K562 (cell line): ENCODE results near the gene RNF144A. TPM values are rescaled to one million over a fixed set of nuclear protein-coding genes. Genes with fewer than 3 reads are reported as not detected.

Experiments used
- ARNT ChIP-seq, 2 experiments: fragments of 450-650 bp; IDR thresholded peaks; 2 replicates each; pipeline ENCODE4 v1.6.1; 2016; ENCODE audit warnings: mild to moderate bottlenecking in 1 of 2
- CEBPG ChIP-seq, 3 experiments: fragments of 200-800 bp in 1 of 3; sonication (Bioruptor generic) in 1 of 3; sonication (generic) in 1 of 3; formaldehyde crosslinking in 1 of 3; IDR thresholded peaks in 2 of 3; conservative IDR thresholded peaks in 1 of 3; 2 replicates each; pipeline versions ENCODE4 v1.6.1 to v1.8.0; 2016 to 2022; ENCODE audit warnings: missing compliant biosample characterization in 2 of 3, missing genetic modification characterization in 2 of 3, mild to moderate bottlenecking in 1 of 3, missing genetic modification reagents in 1 of 3
- CHD1 ChIP-seq: fragments of 200-600 bp; sonication (generic); IDR thresholded peaks from one replicate; pipeline ENCODE4 v1.6.1; 2012; ENCODE audit warnings: mild to moderate bottlenecking, moderate library complexity, low read length, inconsistent platforms
- DIDO1 ChIP-seq: fragments of 450-650 bp; IDR thresholded peaks from 2 replicates; pipeline ENCODE4 v1.6.1; 2016; ENCODE audit warnings: low read depth, missing biosample characterization, missing genetic modification characterization
- FOXJ2 ChIP-seq: fragments of 200-800 bp; sonication (Bioruptor generic); IDR thresholded peaks from 2 replicates; pipeline ENCODE4 v1.6.1; 2016; ENCODE audit warnings: missing genetic modification characterization, missing compliant biosample characterization
- JUND ChIP-seq, 2 experiments: IDR thresholded peaks; 2 replicates in 1 of 2; 3 replicates in 1 of 2; pipeline ENCODE4 v1.6.1; 2011; ENCODE audit warnings: borderline replicate concordance in 2 of 2, low read depth in 2 of 2, low read length in 2 of 2, improper control_type of control experiment in 1 of 2, missing biosample characterization in 1 of 2, missing genetic modification characterization in 1 of 2, missing genetic modification reagents in 1 of 2
- NR1H2 ChIP-seq: sonication (generic); formaldehyde crosslinking; IDR thresholded peaks from 2 replicates; pipeline ENCODE4 v1.4.0; 2020; ENCODE audit warnings: mild to moderate bottlenecking, missing genetic modification reagents
- NR2C2 ChIP-seq, 2 experiments: fragments of 200-800 bp in 1 of 2; sonication (Bioruptor generic) in 1 of 2; sonication (generic) in 1 of 2; formaldehyde crosslinking in 1 of 2; IDR thresholded peaks; 2 replicates each; pipeline versions ENCODE4 v1.6.1 to v1.8.0; 2016 to 2022; ENCODE audit warnings: mild to moderate bottlenecking in 1 of 2, missing compliant biosample characterization in 1 of 2, missing genetic modification characterization in 1 of 2, missing genetic modification reagents in 1 of 2
- RB1 ChIP-seq: fragments of 450-650 bp; IDR thresholded peaks from 2 replicates; pipeline ENCODE4 v1.6.1; 2017; ENCODE audit warnings: low read depth, mild to moderate bottlenecking
- RCOR1 ChIP-seq, 2 experiments: IDR thresholded peaks; 2 replicates each; pipeline ENCODE4 v1.6.1; 2012; ENCODE audit warnings: low read depth in 2 of 2, low read length in 2 of 2, borderline replicate concordance in 1 of 2, improper control_type of control experiment in 1 of 2
- TEAD4 ChIP-seq, 2 experiments: sonication (generic) in 1 of 2; formaldehyde crosslinking in 1 of 2; IDR thresholded peaks; 2 replicates each; pipeline versions ENCODE4 v1.6.1 to v1.8.0; 2012 to 2022; ENCODE audit warnings: borderline replicate concordance in 1 of 2, inconsistent platforms in 1 of 2, low read length in 1 of 2, mild to moderate bottlenecking in 1 of 2, missing genetic modification reagents in 1 of 2
- XRCC4 ChIP-seq: IDR thresholded peaks from one replicate; pipeline ENCODE4 v1.6.1; 2011; ENCODE audit not compliant: insufficient read depth, insufficient read length; ENCODE audit errors: extremely low read depth
- ZMIZ1 ChIP-seq, 2 experiments: fragments of 150-350 bp in 1 of 2; IDR thresholded peaks; 2 replicates each; pipeline ENCODE4 v1.6.1; 2012 to 2016; ENCODE audit warnings: low read depth in 2 of 2, low read length in 2 of 2, mild to moderate bottlenecking in 1 of 2, moderate library complexity in 1 of 2
- ZNF316 ChIP-seq: fragments of 450-650 bp; IDR thresholded peaks from 2 replicates; pipeline ENCODE4 v1.6.1; 2016
- ZNF436 ChIP-seq: fragments of 250-450, 450-650 bp; sonication (Bioruptor Pico); formaldehyde crosslinking; IDR thresholded peaks from 2 replicates; pipeline ENCODE4 v1.7.0; 2020; ENCODE audit warnings: mild to moderate bottlenecking
- polyA plus RNA-seq, 8 experiments: library from polyadenylated mRNA; depleted of rRNA in 4 of 8; stranded (reverse) in 5 of 8; unstranded in 3 of 8; fragments of >200 nt; fragmentation: Nextera tagmentation in 2 of 8; fragmentation: Illumina TruSeq in 1 of 8; extraction: Ambion mirVana in 2 of 8; extraction: Trizol in 1 of 8; gene quantifications; 2 replicates each; pipeline versions ENCODE4 v1.2.1 to v1.2.3, GENCODE V29; 2011 to 2014; ENCODE audit warnings: inconsistent platforms in 1 of 8, missing spikeins in 1 of 8
- total RNA-seq, 7 experiments: library from RNA; depleted of rRNA in 6 of 7; stranded (reverse); fragments of >200 nt in 6 of 7; fragmentation: Illumina TruSeq in 2 of 7; extraction: Trizol in 2 of 7; gene quantifications; 2 replicates each; pipeline versions ENCODE4 v1.2.1 to v1.2.3, GENCODE V29; 2011 to 2021; ENCODE audit warnings: low replicate concordance in 1 of 7
- TF ChIP-seq, protein P1 (sequence below), 3 experiments: IDR thresholded peaks in 2 of 3; conservative IDR thresholded peaks in 1 of 3; 2 replicates each; pipeline ENCODE4 v1.5.1; 2011 to 2012; ENCODE audit warnings: low read length in 3 of 3, mild to moderate bottlenecking in 3 of 3, control low read depth in 2 of 3, improper control_type of control experiment in 1 of 3, inconsistent platforms in 1 of 3, low read depth in 1 of 3, mixed read lengths in 1 of 3, moderate library complexity in 1 of 3; ENCODE audit not compliant: insufficient read depth in 2 of 3
- TF ChIP-seq, protein P2 (sequence below), 2 experiments: IDR thresholded peaks; 2 replicates each; pipeline ENCODE4 v1.6.1; 2011; ENCODE audit warnings: borderline replicate concordance in 1 of 2, control low read depth in 1 of 2, low read depth in 1 of 2, low read length in 1 of 2, mild to moderate bottlenecking in 1 of 2, mixed read lengths in 1 of 2, moderate library complexity in 1 of 2; ENCODE audit not compliant: insufficient read depth in 1 of 2, insufficient read length in 1 of 2, poor library complexity in 1 of 2, severe bottlenecking in 1 of 2; ENCODE audit errors: extremely low read depth in 1 of 2

RNF144A gene
- total and polyA plus RNA-seq, 9 of the 15 experiments (the other 6 are each of a cell fraction or from before 2014, with no cell fraction given), result 0.96 to 11.3 (median 6.2) TPM

- no peak for TF ChIP-seq DIDO1 (tag)
- TF ChIP-seq ARNT (IDR thresholded peaks at IDR 0.05), result no peak
- TF ChIP-seq TEAD4 (IDR thresholded peaks at IDR 0.05; ENCODE audit: low read length), result peak; percentile 41; the same call in 1 of the 2 replicates
- no peak for TF ChIP-seq TEAD4 (CRISPR knock-in tag; IDR thresholded peaks at IDR 0.05; ENCODE audit: borderline replicate concordance)
- TF ChIP-seq FOXJ2 (tag), result no peak
- TF ChIP-seq XRCC4, result no peak
- no peak for TF ChIP-seq NR1H2 (CRISPR knock-in tag)
- no peak for TF ChIP-seq ZNF316
- TF ChIP-seq CEBPG (CRISPR knock-in tag; IDR thresholded peaks at IDR 0.05), result no peak
- no peak for TF ChIP-seq CEBPG (tag; conservative IDR thresholded peaks at IDR 0.05 in 1 of 2, IDR thresholded peaks at IDR 0.05 in 1 of 2)
- 0 out of 2 replicates have a peak, but pooled peaks have one; percentile 6 for TF ChIP-seq JUND (IDR thresholded peaks at IDR 0.05; ENCODE audit: borderline replicate concordance, low read depth, low read length)
- TF ChIP-seq JUND (tag; IDR thresholded peaks at IDR 0.05; ENCODE audit: borderline replicate concordance, low read depth, low read length), result peak; percentile 25; the same call in 1 of the 3 replicates
- TF ChIP-seq, protein P1, sequence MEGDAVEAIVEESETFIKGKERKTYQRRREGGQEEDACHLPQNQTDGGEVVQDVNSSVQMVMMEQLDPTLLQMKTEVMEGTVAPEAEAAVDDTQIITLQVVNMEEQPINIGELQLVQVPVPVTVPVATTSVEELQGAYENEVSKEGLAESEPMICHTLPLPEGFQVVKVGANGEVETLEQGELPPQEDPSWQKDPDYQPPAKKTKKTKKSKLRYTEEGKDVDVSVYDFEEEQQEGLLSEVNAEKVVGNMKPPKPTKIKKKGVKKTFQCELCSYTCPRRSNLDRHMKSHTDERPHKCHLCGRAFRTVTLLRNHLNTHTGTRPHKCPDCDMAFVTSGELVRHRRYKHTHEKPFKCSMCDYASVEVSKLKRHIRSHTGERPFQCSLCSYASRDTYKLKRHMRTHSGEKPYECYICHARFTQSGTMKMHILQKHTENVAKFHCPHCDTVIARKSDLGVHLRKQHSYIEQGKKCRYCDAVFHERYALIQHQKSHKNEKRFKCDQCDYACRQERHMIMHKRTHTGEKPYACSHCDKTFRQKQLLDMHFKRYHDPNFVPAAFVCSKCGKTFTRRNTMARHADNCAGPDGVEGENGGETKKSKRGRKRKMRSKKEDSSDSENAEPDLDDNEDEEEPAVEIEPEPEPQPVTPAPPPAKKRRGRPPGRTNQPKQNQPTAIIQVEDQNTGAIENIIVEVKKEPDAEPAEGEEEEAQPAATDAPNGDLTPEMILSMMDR (IDR thresholded peaks at IDR 0.05 in 2 of 3, conservative IDR thresholded peaks at IDR 0.05 in 1 of 3; ENCODE audit: insufficient read depth in 2 of 3, low read depth in 1 of 3, low read length in 3 of 3), result peak; percentile 71 to 86 (median 82)
- TF ChIP-seq RB1, result peak; percentile 43; the same call in 1 of the 2 replicates
- TF ChIP-seq ZNF436, result no peak
- no peak for TF ChIP-seq CHD1
- TF ChIP-seq ZMIZ1 (IDR thresholded peaks at IDR 0.05; ENCODE audit: low read depth in 2 of 2, low read length in 2 of 2), result no peak
- no peak for TF ChIP-seq NR2C2 (CRISPR knock-in tag; IDR thresholded peaks at IDR 0.05)
- TF ChIP-seq NR2C2 (tag; IDR thresholded peaks at IDR 0.05), result no peak
- TF ChIP-seq RCOR1 (IDR thresholded peaks at IDR 0.05; ENCODE audit: borderline replicate concordance in 1 of 2, low read depth in 2 of 2, low read length in 2 of 2), result peak in 1 of 2 experiments; percentile 17; a peak in 1 of 4 replicates
- TF ChIP-seq, protein P2, sequence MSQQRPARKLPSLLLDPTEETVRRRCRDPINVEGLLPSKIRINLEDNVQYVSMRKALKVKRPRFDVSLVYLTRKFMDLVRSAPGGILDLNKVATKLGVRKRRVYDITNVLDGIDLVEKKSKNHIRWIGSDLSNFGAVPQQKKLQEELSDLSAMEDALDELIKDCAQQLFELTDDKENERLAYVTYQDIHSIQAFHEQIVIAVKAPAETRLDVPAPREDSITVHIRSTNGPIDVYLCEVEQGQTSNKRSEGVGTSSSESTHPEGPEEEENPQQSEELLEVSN (IDR thresholded peaks at IDR 0.05; ENCODE audit: borderline replicate concordance in 1 of 2, extremely low read depth in 1 of 2, insufficient read depth in 1 of 2, insufficient read length in 1 of 2, low read depth in 1 of 2, low read length in 1 of 2, poor library complexity in 1 of 2, severe bottlenecking in 1 of 2), result peak in 1 of 2 experiments; percentile 23
Observed at GRCh38 chr2:7083580-7084509, 166.6 kb downstream of the RNF144A start (continued).
